K562 (cell line): ENCODE measurements around the gene CACNA1I. TPM values are rescaled to one million over a fixed set of nuclear protein-coding genes. Genes with fewer than 3 reads are reported as not detected.

Experiments
- ATAC-seq: fragments of 200-7000 bp; cut with Tn5 transposase; 3 replicates; pipeline ENCODE4 v1.9.1; 2020; ENCODE audit warnings: moderate library complexity
- BruUV-seq: library from RNA; stranded (reverse); fragments of 400-500 nt; replicated peaks from 2 replicates; lab custom pipeline; 2021; lab: Mats Ljungman, UMichigan
- CTCF ChIA-PET: fragments of 300-600 bp; formaldehyde crosslinking; extraction: SDS; loops from one replicate; lab custom pipeline; 2021; ENCODE audit warnings: low intra/inter-chr PET ratio; lab: Yijun Ruan, JAX
- POLR2A ChIA-PET: fragments of 300-600, 350-650 bp; sonication (Branson Sonifier 250); formaldehyde crosslinking; extraction: SDS; loops from one replicate; lab custom pipeline; 2021; ENCODE audit warnings: antibody characterized with exemption, inconsistent platforms; lab: Yijun Ruan, JAX
- DNase-seq, 4 experiments: peaks; one replicate each; pipeline versions ENCODE4 v3.0.0 to v3.0.0-alpha.2; 2011 to 2018; ENCODE audit warnings: low spot score in 3 of 4, mixed read lengths in 3 of 4; ENCODE audit errors: extremely low read depth in 1 of 4
- FAIRE-seq: peaks from 2 replicates; lab custom pipeline; 2011; peaks lifted over from hg19 to GRCh38; lab: Jason Lieb, UNC
- H2AFZ ChIP-seq: 2 replicates; pipeline ENCODE4 v1.6.0; 2011; ENCODE audit warnings: low read depth, low read length, control low read depth, inconsistent platforms
- H3K27ac ChIP-seq: fragments of 200-600 bp; 3 replicates; pipeline ENCODE4 v1.8.0; 2011; ENCODE audit warnings: low read depth, mild to moderate bottlenecking, control low read depth, inconsistent platforms, low read length, moderate library complexity, mixed read lengths; ENCODE audit errors: extremely low read depth
- H3K27me3 ChIP-seq, 2 experiments: fragments of 300-600 bp in 1 of 2; 2 replicates in 1 of 2; 3 replicates in 1 of 2; pipeline versions ENCODE4 v1.6.0 to v1.8.0; 2011; ENCODE audit warnings: inconsistent platforms in 2 of 2, low read length in 2 of 2, mild to moderate bottlenecking in 1 of 2, mixed read lengths in 1 of 2, moderate library complexity in 1 of 2; ENCODE audit not compliant: control insufficient read depth in 2 of 2, insufficient read depth in 2 of 2
- H3K36me3 ChIP-seq: fragments of 300-600 bp; 3 replicates; pipeline ENCODE4 v1.8.0; 2011; ENCODE audit warnings: mild to moderate bottlenecking, low read length, inconsistent platforms; ENCODE audit not compliant: control insufficient read depth, insufficient read depth
- H3K4me1 ChIP-seq, 2 experiments: fragments of 200-600 bp in 1 of 2; replicated peaks in 1 of 2; 2 replicates in 1 of 2; 3 replicates in 1 of 2; pipeline versions ENCODE4 v1.5.1 to v1.8.0; 2011; ENCODE audit warnings: inconsistent platforms in 2 of 2, low read length in 2 of 2, mild to moderate bottlenecking in 1 of 2, mixed read lengths in 1 of 2, moderate library complexity in 1 of 2; ENCODE audit not compliant: control insufficient read depth in 2 of 2, insufficient read depth in 2 of 2
- H3K4me2 ChIP-seq: 2 replicates; pipeline ENCODE4 v1.6.1; 2011; ENCODE audit warnings: low read length, control low read depth, inconsistent platforms, mixed read lengths; ENCODE audit not compliant: insufficient read depth
- H3K4me3 ChIP-seq: fragments of 200-600 bp; sonication (generic), shearing (Covaris generic); 2 replicates; pipeline ENCODE4 v1.5.1; 2016; ENCODE audit warnings: control low read depth, inconsistent platforms
- H3K79me2 ChIP-seq: fragments of 200-600 bp; 3 replicates; pipeline ENCODE4 v1.8.0; 2011; ENCODE audit warnings: low read length, inconsistent platforms; ENCODE audit not compliant: control insufficient read depth, insufficient read depth
- H3K9ac ChIP-seq, 2 experiments: 2 replicates each; pipeline versions ENCODE4 v1.6.0 to v1.6.1; 2011; ENCODE audit warnings: low read depth in 2 of 2, low read length in 2 of 2, control low read depth in 1 of 2, inconsistent platforms in 1 of 2, mild to moderate bottlenecking in 1 of 2, mixed read lengths in 1 of 2; ENCODE audit not compliant: insufficient read depth in 1 of 2
- H3K9me1 ChIP-seq: one replicate; pipeline ENCODE4 v1.6.0; 2011; ENCODE audit warnings: inconsistent platforms, mild to moderate bottlenecking, low read length, moderate library complexity; ENCODE audit not compliant: control insufficient read depth, insufficient read depth
- H3K9me3 ChIP-seq: replicated peaks from 2 replicates; pipeline ENCODE4 v1.5.1; 2011; ENCODE audit warnings: low read depth, low read length, inconsistent platforms; ENCODE audit not compliant: control insufficient read depth, insufficient read depth
- H4K20me1 ChIP-seq: replicated peaks from 2 replicates; pipeline ENCODE4 v1.6.1; 2011; ENCODE audit warnings: low read length, inconsistent platforms, mixed read lengths; ENCODE audit not compliant: control insufficient read depth, insufficient read depth
- CHCHD3 ChIP-seq: fragments of 250-450 bp; sonication (Bioruptor Pico); IDR thresholded peaks from 2 replicates; pipeline ENCODE4 v2.1.2; 2022; ENCODE audit warnings: mild to moderate bottlenecking
- CREB3L1 ChIP-seq: fragments of 450-650 bp; IDR thresholded peaks from 2 replicates; pipeline ENCODE4 v1.6.1; 2014; ENCODE audit warnings: low read depth, mild to moderate bottlenecking, moderate library complexity, borderline replicate concordance
- DNMT1 ChIP-seq: fragments of 450-650 bp; IDR thresholded peaks from 2 replicates; pipeline ENCODE4 v1.6.1; 2016; ENCODE audit warnings: antibody characterized with exemption, mild to moderate bottlenecking
- DPF2 ChIP-seq: fragments of 450-650 bp; IDR thresholded peaks from 2 replicates; pipeline ENCODE4 v1.6.1; 2016
- E2F3 ChIP-seq: fragments of 250-450 bp; sonication (Bioruptor Pico); IDR thresholded peaks from 2 replicates; pipeline ENCODE4 v1.4.0; 2020; ENCODE audit warnings: mild to moderate bottlenecking
- GMEB1 ChIP-seq: fragments of 250-450 bp; sonication (Bioruptor Pico); IDR thresholded peaks from 2 replicates; pipeline ENCODE4 v1.4.0; 2020; ENCODE audit warnings: mild to moderate bottlenecking
- HDAC2 ChIP-seq: fragments of 450-650 bp; IDR thresholded peaks from 2 replicates; pipeline ENCODE4 v1.6.1; 2016; ENCODE audit warnings: mild to moderate bottlenecking
- NCOR1 ChIP-seq: fragments of 450-650 bp; IDR thresholded peaks from 2 replicates; pipeline ENCODE4 v1.6.1; 2016; ENCODE audit warnings: mild to moderate bottlenecking, moderate library complexity
- NONO ChIP-seq, 2 experiments: fragments of 200-400 bp in 1 of 2; fragments of 450-650 bp in 1 of 2; formaldehyde crosslinking in 1 of 2; IDR thresholded peaks; 2 replicates each; pipeline ENCODE4 v1.6.1; 2017; ENCODE audit warnings: low read depth in 2 of 2, mild to moderate bottlenecking in 2 of 2, moderate library complexity in 2 of 2, low read length in 1 of 2
- PPARD ChIP-seq: fragments of 250-450 bp; sonication (Bioruptor Pico); IDR thresholded peaks from 2 replicates; pipeline ENCODE4 v1.8.0; 2022; ENCODE audit warnings: inconsistent platforms, mild to moderate bottlenecking, moderate library complexity
- RCOR1 ChIP-seq, 2 experiments: IDR thresholded peaks; 2 replicates each; pipeline ENCODE4 v1.6.1; 2012; ENCODE audit warnings: low read depth in 2 of 2, low read length in 2 of 2, borderline replicate concordance in 1 of 2, improper control_type of control experiment in 1 of 2
- SIRT6 ChIP-seq: IDR thresholded peaks from one replicate; pipeline ENCODE4 v1.6.1; 2012; ENCODE audit warnings: low read depth, mild to moderate bottlenecking, control low read depth, inconsistent platforms, low read length, moderate library complexity
- SRSF1 ChIP-seq: fragments of 200-400 bp; formaldehyde crosslinking; IDR thresholded peaks from 2 replicates; pipeline ENCODE4 v1.6.1; 2017; ENCODE audit warnings: mild to moderate bottlenecking, low read depth, low read length, moderate library complexity
- ZKSCAN8 ChIP-seq: fragments of 200-800 bp; sonication (Bioruptor generic); IDR thresholded peaks from 2 replicates; pipeline ENCODE4 v1.6.1; 2016; ENCODE audit warnings: missing genetic modification characterization, missing compliant biosample characterization
- ZNF12 ChIP-seq: sonication (generic); formaldehyde crosslinking; IDR thresholded peaks from 2 replicates; pipeline ENCODE4 v1.4.0; 2020; ENCODE audit warnings: mild to moderate bottlenecking, missing genetic modification reagents
- ZNF395 ChIP-seq: fragments of 200-800 bp; sonication (Bioruptor generic); IDR thresholded peaks from 2 replicates; pipeline ENCODE4 v1.6.1; 2017; ENCODE audit warnings: missing genetic modification characterization, missing compliant biosample characterization
- WGBS: fragments of 100-300 bp; shearing (Covaris generic); methylation state at CpG from one replicate; pipeline ENCODE4 v1.1.6; 2016; ENCODE audit warnings: low coverage, mixed read lengths; ENCODE audit not compliant: insufficient coverage; ENCODE audit errors: missing lambda C conversion rate; 5-methylcytosine and 5-hydroxymethylcytosine counted together
- in situ Hi-C: fragments of 300-500 bp; cut with MboI; formaldehyde crosslinking; loops from 4 replicates; pipeline ENCODE4 v1.15.0; 2018; ENCODE audit warnings: inconsistent platforms, mixed read lengths
- intact Hi-C: fragments of 100-400 bp; cut with micrococcal nuclease; formaldehyde crosslinking; loops from 2 replicates; pipeline ENCODE4 v1.14.2; 2022
- polyA plus RNA-seq, 8 experiments: library from polyadenylated mRNA; depleted of rRNA in 4 of 8; stranded (reverse) in 5 of 8; unstranded in 3 of 8; fragments of >200 nt; fragmentation: Nextera tagmentation in 2 of 8; fragmentation: Illumina TruSeq in 1 of 8; extraction: Ambion mirVana in 2 of 8; extraction: Trizol in 1 of 8; gene quantifications; 2 replicates each; pipeline versions ENCODE4 v1.2.1 to v1.2.3, GENCODE V29; 2011 to 2014; ENCODE audit warnings: inconsistent platforms in 1 of 8, missing spikeins in 1 of 8
- total RNA-seq, 7 experiments: library from RNA; depleted of rRNA in 6 of 7; stranded (reverse); fragments of >200 nt in 6 of 7; fragmentation: Illumina TruSeq in 2 of 7; extraction: Trizol in 2 of 7; gene quantifications; 2 replicates each; pipeline versions ENCODE4 v1.2.1 to v1.2.3, GENCODE V29; 2011 to 2021; ENCODE audit warnings: low replicate concordance in 1 of 7

Gene CACNA1I
- total and polyA plus RNA-seq, 9 of the 15 experiments (the other 6 are each of a cell fraction or from before 2014, with no cell fraction given): 0.01 to 0.79 (median 0.32) TPM; not detected in 1

- TF ChIP-seq NONO (IDR thresholded peaks at IDR 0.05; ENCODE audit: low read depth in 2 of 2, low read length in 1 of 2) (no peak), CHCHD3 (no peak), DNMT1 (no peak), E2F3 (no peak), SRSF1 (no peak), NCOR1 (no peak), SIRT6 (no peak), RCOR1 (IDR thresholded peaks at IDR 0.05; ENCODE audit: borderline replicate concordance in 1 of 2, low read depth in 2 of 2, low read length in 2 of 2) (no peak), ZKSCAN8 (CRISPR knock-in tag) (no peak), ZNF12 (no peak), HDAC2 (no peak), DPF2 (0 out of 2 replicates have a peak, but pooled peaks have one; percentile 15)
Measured at GRCh38 chr22:39617970-39618757, 47.6 kb downstream of the CACNA1I start (continued).

- FAIRE-seq: no peak
- H3K9me1 ChIP-seq: no peaks in the 10 kb centered on the region
- no peaks in the 10 kb centered on the region for H3K79me2 ChIP-seq
- H3K9ac ChIP-seq: 0 out of 4 replicates have a peak overlapping the region, but pooled peaks of 1 of the 2 experiments have one; percentile 26
- ATAC-seq: no peak
- WGBS: 60% methylated on average over 10 of the region's 17 CpGs
- in situ Hi-C loops (no loop called here), intact Hi-C loops (no loop called here)
- H3K27ac ChIP-seq: no peak overlapping the region
- no peak overlapping the region for H2AFZ ChIP-seq
- CTCF ChIA-PET: no interaction called here
- H3K4me1 ChIP-seq: peaks cover 0 to 26% of the 10 kb centered on the region in 2 experiments; a peak in 4 of 5 replicates
- BruUV-seq: no TSS peak
- POLR2A ChIA-PET: interaction anchor here (0.6 to 1.2 kb wide), 2 partner anchors 11 to 401 kb away, joined by 3 read pairs; no protein-coding TSS in a partner anchor
- no peaks in the 10 kb centered on the region for H3K36me3 ChIP-seq
- no peaks in the 10 kb centered on the region for H3K9me3 ChIP-seq
- H3K4me3 ChIP-seq: no peak overlapping the region
- no peaks in the 10 kb centered on the region for H4K20me1 ChIP-seq
- DNase-seq: no peak
- H3K4me2 ChIP-seq: no peak overlapping the region
- H3K27me3 ChIP-seq: no peaks in the 10 kb centered on the region
- TF ChIP-seq CREB3L1: no peak
- no peak for TF ChIP-seq ZNF395 (CRISPR knock-in tag)
- TF ChIP-seq PPARD: no peak
- no peak for TF ChIP-seq GMEB1
Measured at GRCh38 chr22:39618996-39619530, 48.5 kb downstream of the CACNA1I start.
